Neural cell (in vitro differentiated cells): ENCODE data around the gene BCL2L12.

ENCODE experiments used
- CTCF ChIP-seq: fragments of 450-650 bp; IDR thresholded peaks from 2 replicates; pipeline ENCODE4 v1.5.1; 2014; ENCODE audit warnings: antibody characterized with exemption, mild to moderate bottlenecking, moderate library complexity; ENCODE audit not compliant: poor library complexity, severe bottlenecking
- EP300 ChIP-seq: fragments of 450-650 bp; conservative IDR thresholded peaks from 2 replicates; pipeline ENCODE4 v1.6.1; 2014; ENCODE audit warnings: antibody characterized with exemption, mild to moderate bottlenecking, moderate library complexity; ENCODE audit not compliant: poor library complexity, severe bottlenecking

GRCh38 chr19:49637821-49638738, 27.7 kb upstream of the BCL2L12 start:
- no peak for TF ChIP-seq EP300
- no peak for TF ChIP-seq CTCF
